Measurements from ENCODE around the gene SPDYE16.
"Not testable (repeated sequence)": the region's sequence is repeated elsewhere in the genome, so short reads cannot be mapped to it uniquely, and the experiment has no call there.

Gene SPDYE16

GRCh38 chr7:76499201-76499923, 43.7 kb downstream of the SPDYE16 start:
- not testable (repeated sequence) for H3K27ac ChIP-seq (ENCODE audit: low read length); DNase-seq
- ATAC-seq (ENCODE audit: insufficient read depth, low read depth), result peak; percentile 20; the same call in 2 of the 3 replicates

DNA sequence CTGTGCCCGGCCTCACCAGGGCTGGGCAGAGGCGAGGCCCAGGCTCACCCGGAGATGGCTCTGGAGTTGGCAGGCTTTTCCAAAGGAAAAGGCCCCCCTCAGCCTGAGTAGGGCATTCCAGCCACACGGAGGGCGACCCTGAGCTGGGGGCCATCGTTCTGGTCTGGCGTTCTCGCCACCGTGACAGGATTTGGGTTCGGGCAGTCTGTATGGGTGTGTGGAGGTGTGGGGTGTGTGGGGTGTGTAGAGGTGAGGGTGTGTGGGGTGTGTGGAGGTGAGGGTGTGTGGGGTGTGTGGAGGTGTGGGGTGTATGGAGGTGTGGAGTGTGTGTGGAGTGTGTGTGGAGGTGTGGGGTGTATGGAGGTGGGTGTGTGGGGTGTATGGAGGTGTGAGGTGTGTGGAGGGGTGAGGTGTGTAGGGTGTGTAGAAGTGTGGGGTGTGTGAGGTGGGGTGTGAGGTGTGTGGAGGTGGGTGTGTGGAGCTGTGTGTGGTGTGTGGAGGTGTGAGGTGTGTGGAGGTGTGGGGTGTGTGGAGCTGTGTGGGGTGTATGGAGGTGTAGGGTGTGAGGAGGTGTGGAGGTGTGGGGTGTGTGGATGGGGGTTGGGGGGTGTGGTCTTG, 44.4 kb downstream of the SPDYE16 start:
- H3K4me3 ChIP-seq (ENCODE audit: low read depth in 1 of 2, low read length in 2 of 2); DNase-seq; H3K9me3 ChIP-seq (ENCODE audit: insufficient read depth, low read length, severe bottlenecking); H2AFZ ChIP-seq (ENCODE audit: low read depth, low read length); H3K9ac ChIP-seq (ENCODE audit: low read depth, low read length); H3K4me1 ChIP-seq (ENCODE audit: insufficient read depth, low read length); ATAC-seq (ENCODE audit: insufficient read depth, low read depth); H3K27ac ChIP-seq (ENCODE audit: low read length); H3K79me2 ChIP-seq (ENCODE audit: insufficient read depth, low read length); H3K27me3 ChIP-seq (ENCODE audit: insufficient read depth, low read length, poor library complexity); H3K36me3 ChIP-seq (ENCODE audit: insufficient read depth, low read length); H4K20me1 ChIP-seq (ENCODE audit: insufficient read depth, low read length); H3K4me2 ChIP-seq (ENCODE audit: insufficient read depth, low read length): not testable (repeated sequence)

More at GRCh38 chr7:76499201-76499923, 43.7 kb downstream of the SPDYE16 start:
- not testable (repeated sequence) for H3K9ac ChIP-seq (ENCODE audit: low read depth, low read length); H3K79me2 ChIP-seq (ENCODE audit: insufficient read depth, low read length); H3K36me3 ChIP-seq (ENCODE audit: insufficient read depth, low read length); H4K20me1 ChIP-seq (ENCODE audit: insufficient read depth, low read length); H2AFZ ChIP-seq (ENCODE audit: low read depth, low read length); H3K4me1 ChIP-seq (ENCODE audit: insufficient read depth, low read length); H3K9me3 ChIP-seq (ENCODE audit: insufficient read depth, low read length, severe bottlenecking); H3K4me2 ChIP-seq (ENCODE audit: insufficient read depth, low read length); H3K4me3 ChIP-seq (ENCODE audit: low read depth in 1 of 2, low read length in 2 of 2); H3K27me3 ChIP-seq (ENCODE audit: insufficient read depth, low read length, poor library complexity)

GRCh38 chr7:76497918-76498582, 45.0 kb downstream of the SPDYE16 start:
- H3K79me2 ChIP-seq (ENCODE audit: insufficient read depth, low read length); H3K4me3 ChIP-seq (ENCODE audit: low read depth in 1 of 2, low read length in 2 of 2); DNase-seq; H3K4me2 ChIP-seq (ENCODE audit: insufficient read depth, low read length); H3K36me3 ChIP-seq (ENCODE audit: insufficient read depth, low read length); H4K20me1 ChIP-seq (ENCODE audit: insufficient read depth, low read length); H3K27ac ChIP-seq (ENCODE audit: low read length); H3K9ac ChIP-seq (ENCODE audit: low read depth, low read length); H3K4me1 ChIP-seq (ENCODE audit: insufficient read depth, low read length); H3K9me3 ChIP-seq (ENCODE audit: insufficient read depth, low read length, severe bottlenecking); H2AFZ ChIP-seq (ENCODE audit: low read depth, low read length); H3K27me3 ChIP-seq (ENCODE audit: insufficient read depth, low read length, poor library complexity); ATAC-seq (ENCODE audit: insufficient read depth, low read depth): not testable (repeated sequence)

DNA sequence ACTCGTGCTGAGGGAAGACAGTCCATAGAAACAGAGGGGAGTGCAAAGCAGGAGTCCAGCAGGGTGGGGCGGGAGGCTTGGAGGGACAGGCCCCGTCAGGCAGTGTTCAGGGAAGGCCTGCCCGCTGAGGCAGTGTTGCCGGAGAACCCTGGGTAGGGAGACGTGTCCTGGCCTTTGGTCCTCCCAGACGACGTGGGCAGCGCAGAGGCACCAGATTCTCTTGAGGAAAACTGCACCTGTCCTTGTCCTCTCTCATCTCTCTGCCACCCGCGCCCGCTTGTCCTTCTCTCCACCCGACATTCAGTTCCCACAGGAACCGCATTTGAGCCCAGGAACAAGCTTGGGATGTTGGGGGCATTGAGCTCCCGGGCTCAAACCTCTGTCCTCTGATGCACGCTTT, 47.4 kb downstream of the SPDYE16 start:
- H3K9ac ChIP-seq (ENCODE audit: low read depth, low read length); H2AFZ ChIP-seq (ENCODE audit: low read depth, low read length); H3K36me3 ChIP-seq (ENCODE audit: insufficient read depth, low read length); H3K4me3 ChIP-seq (ENCODE audit: low read depth in 1 of 2, low read length in 2 of 2); H3K4me2 ChIP-seq (ENCODE audit: insufficient read depth, low read length); H4K20me1 ChIP-seq (ENCODE audit: insufficient read depth, low read length); H3K27me3 ChIP-seq (ENCODE audit: insufficient read depth, low read length, poor library complexity); H3K9me3 ChIP-seq (ENCODE audit: insufficient read depth, low read length, severe bottlenecking); ATAC-seq (ENCODE audit: insufficient read depth, low read depth); H3K27ac ChIP-seq (ENCODE audit: low read length); H3K4me1 ChIP-seq (ENCODE audit: insufficient read depth, low read length); H3K79me2 ChIP-seq (ENCODE audit: insufficient read depth, low read length); DNase-seq: not testable (repeated sequence)

DNA sequence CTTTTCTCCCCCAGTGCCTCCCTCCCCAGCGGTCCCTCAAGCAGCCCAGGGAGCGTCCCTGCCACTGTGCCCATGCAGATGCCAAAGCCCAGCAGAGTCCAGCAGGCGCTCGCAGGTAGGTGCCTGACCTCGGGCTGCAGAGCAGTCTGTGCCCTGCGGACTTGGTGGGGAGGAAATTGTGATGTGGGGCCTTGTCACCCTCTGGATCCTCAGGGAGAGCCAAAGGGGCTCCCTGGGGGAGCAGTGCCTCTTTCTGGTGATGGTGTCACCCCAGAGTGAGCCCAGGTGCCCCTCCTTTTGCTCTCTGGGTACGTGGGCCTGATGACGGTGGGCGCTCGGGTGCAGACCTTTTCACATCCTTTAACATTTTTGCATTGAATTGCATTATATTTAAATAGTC, 51.0 kb downstream of the SPDYE16 start:
- ATAC-seq (ENCODE audit: insufficient read depth, low read depth); H3K27me3 ChIP-seq (ENCODE audit: insufficient read depth, low read length, poor library complexity); H3K9me3 ChIP-seq (ENCODE audit: insufficient read depth, low read length, severe bottlenecking); H3K27ac ChIP-seq (ENCODE audit: low read length); H4K20me1 ChIP-seq (ENCODE audit: insufficient read depth, low read length); DNase-seq; H3K9ac ChIP-seq (ENCODE audit: low read depth, low read length); H3K4me3 ChIP-seq (ENCODE audit: low read depth in 1 of 2, low read length in 2 of 2); H2AFZ ChIP-seq (ENCODE audit: low read depth, low read length); H3K4me1 ChIP-seq (ENCODE audit: insufficient read depth, low read length); H3K4me2 ChIP-seq (ENCODE audit: insufficient read depth, low read length); H3K79me2 ChIP-seq (ENCODE audit: insufficient read depth, low read length); H3K36me3 ChIP-seq (ENCODE audit: insufficient read depth, low read length): not testable (repeated sequence)

- not testable (repeated sequence) for H3K79me2 ChIP-seq (ENCODE audit: insufficient read depth, low read length); H3K4me2 ChIP-seq (ENCODE audit: insufficient read depth, low read length); H3K36me3 ChIP-seq (ENCODE audit: insufficient read depth, low read length); H3K9ac ChIP-seq (ENCODE audit: low read depth, low read length); H2AFZ ChIP-seq (ENCODE audit: low read depth, low read length); ATAC-seq (ENCODE audit: insufficient read depth, low read depth); H3K27me3 ChIP-seq (ENCODE audit: insufficient read depth, low read length, poor library complexity); H3K9me3 ChIP-seq (ENCODE audit: insufficient read depth, low read length, severe bottlenecking); DNase-seq; H3K27ac ChIP-seq (ENCODE audit: low read length); H4K20me1 ChIP-seq (ENCODE audit: insufficient read depth, low read length); H3K4me3 ChIP-seq (ENCODE audit: low read depth in 1 of 2, low read length in 2 of 2)
- H3K4me1 ChIP-seq (ENCODE audit: insufficient read depth, low read length), result peaks cover 11% of the 10 kb centered on the region
Measured at GRCh38 chr7:76487969-76488368, 55.1 kb downstream of the SPDYE16 start.

DNA sequence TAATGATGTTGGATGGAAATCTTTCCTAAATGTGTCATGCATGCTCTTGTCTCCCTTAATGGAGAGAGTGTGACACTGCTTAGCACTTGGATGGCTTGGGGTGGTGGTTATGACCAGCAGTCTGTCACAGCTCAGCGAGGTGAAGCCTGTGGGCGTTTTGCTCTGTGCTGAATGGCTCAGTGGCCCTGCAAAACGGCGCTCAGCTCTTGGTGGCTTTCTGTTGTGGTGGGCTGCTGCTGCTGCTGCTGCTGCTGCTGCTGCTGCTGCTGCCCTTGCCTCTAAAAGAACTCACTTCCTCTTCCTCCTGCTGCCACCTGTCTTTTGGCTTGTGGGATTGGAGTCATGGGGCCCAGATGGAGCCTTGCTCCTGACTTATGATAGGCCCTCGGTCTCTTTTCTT, 56.5 kb downstream of the SPDYE16 start:
- H3K36me3 ChIP-seq (ENCODE audit: insufficient read depth, low read length); H3K4me2 ChIP-seq (ENCODE audit: insufficient read depth, low read length); H3K9me3 ChIP-seq (ENCODE audit: insufficient read depth, low read length, severe bottlenecking); H2AFZ ChIP-seq (ENCODE audit: low read depth, low read length); H3K4me3 ChIP-seq (ENCODE audit: low read depth in 1 of 2, low read length in 2 of 2); H4K20me1 ChIP-seq (ENCODE audit: insufficient read depth, low read length); H3K9ac ChIP-seq (ENCODE audit: low read depth, low read length); H3K27ac ChIP-seq (ENCODE audit: low read length); H3K27me3 ChIP-seq (ENCODE audit: insufficient read depth, low read length, poor library complexity); H3K79me2 ChIP-seq (ENCODE audit: insufficient read depth, low read length): not testable (repeated sequence)
- peaks cover 11% of the 10 kb centered on the region for H3K4me1 ChIP-seq (ENCODE audit: insufficient read depth, low read length)
- DNase-seq (peak; percentile 84), ATAC-seq (ENCODE audit: insufficient read depth, low read depth) (peak; percentile 96)

Measured in DND-41 (cell line).